Ovary (tissue), 3 donors: ENCODE data around the gene SHB.

ENCODE experiments used
- CTCF ChIP-seq, 3 donors: fragments of 450-650 bp in 2 of 3; fragments of 200-600 bp in 1 of 3; IDR thresholded peaks; one replicate each; pipeline versions ENCODE4 v1.5.1 to v1.8.0; 2016 to 2022; ENCODE audit warnings: antibody characterized with exemption in 3 of 3, mild to moderate bottlenecking in 1 of 3
- EP300 ChIP-seq: sonication (generic); formaldehyde crosslinking; IDR thresholded peaks from one replicate; pipeline ENCODE4 v1.6.1; 2017; ENCODE audit warnings: antibody characterized with exemption
- POLR2A ChIP-seq: fragments of 450-650 bp; IDR thresholded peaks from one replicate; pipeline ENCODE4 v1.6.1; 2017; ENCODE audit warnings: antibody characterized with exemption, mild to moderate bottlenecking, moderate library complexity
- donor health status: DM: no; HTN: no; CAD: no.

- no peak for TF ChIP-seq POLR2A
- TF ChIP-seq CTCF (IDR thresholded peaks at IDR 0.05) = no peak
- TF ChIP-seq EP300 = no peak
These were observed 29.7 kb downstream of the SHB start for GRCh38 chr9:38039090-38039906.
